ENCODE data around the gene TAF1C.

DNA sequence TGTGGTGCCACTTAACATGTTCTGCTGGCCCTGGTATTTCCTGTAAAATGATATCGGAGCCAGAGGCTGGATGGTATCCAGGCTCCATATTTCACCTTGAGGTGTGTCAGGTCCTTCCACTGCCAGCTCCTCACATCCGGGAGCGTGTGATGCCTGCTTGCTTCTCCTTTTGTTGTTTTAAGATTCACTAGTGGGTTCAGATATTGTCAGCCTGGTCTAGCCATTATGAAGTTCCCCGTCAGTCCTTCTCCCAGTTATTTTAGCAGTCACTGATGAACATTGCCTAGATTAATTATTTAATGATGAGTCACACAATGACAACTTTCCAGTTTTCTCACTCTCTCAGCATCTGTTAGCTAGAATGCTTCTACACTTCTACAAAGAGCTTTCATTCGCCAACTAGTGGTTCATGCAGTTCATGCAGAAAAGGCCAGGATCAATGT lies 30.5 kb downstream of the TAF1C start:
- TF ChIP-seq, protein P1, sequence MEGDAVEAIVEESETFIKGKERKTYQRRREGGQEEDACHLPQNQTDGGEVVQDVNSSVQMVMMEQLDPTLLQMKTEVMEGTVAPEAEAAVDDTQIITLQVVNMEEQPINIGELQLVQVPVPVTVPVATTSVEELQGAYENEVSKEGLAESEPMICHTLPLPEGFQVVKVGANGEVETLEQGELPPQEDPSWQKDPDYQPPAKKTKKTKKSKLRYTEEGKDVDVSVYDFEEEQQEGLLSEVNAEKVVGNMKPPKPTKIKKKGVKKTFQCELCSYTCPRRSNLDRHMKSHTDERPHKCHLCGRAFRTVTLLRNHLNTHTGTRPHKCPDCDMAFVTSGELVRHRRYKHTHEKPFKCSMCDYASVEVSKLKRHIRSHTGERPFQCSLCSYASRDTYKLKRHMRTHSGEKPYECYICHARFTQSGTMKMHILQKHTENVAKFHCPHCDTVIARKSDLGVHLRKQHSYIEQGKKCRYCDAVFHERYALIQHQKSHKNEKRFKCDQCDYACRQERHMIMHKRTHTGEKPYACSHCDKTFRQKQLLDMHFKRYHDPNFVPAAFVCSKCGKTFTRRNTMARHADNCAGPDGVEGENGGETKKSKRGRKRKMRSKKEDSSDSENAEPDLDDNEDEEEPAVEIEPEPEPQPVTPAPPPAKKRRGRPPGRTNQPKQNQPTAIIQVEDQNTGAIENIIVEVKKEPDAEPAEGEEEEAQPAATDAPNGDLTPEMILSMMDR (IDR thresholded peaks at IDR 0.05; ENCODE audit: low read length): no peak
- TF ChIP-seq EZH2 (optimal IDR thresholded peaks at IDR 0.05; ENCODE audit: low read depth, low read length) (no peak), EZH2phosphoT487 (IDR thresholded peaks at IDR 0.05; ENCODE audit: low read length) (no peak)
